Inferior parietal cortex (tissue), 1 donor: ENCODE measurements around the gene TSHZ1.

Source experiments
- DNase-seq: peaks from one replicate; pipeline ENCODE4 v3.0.0-alpha.2; 2016; ENCODE audit errors: extremely low spot score

Gene TSHZ1

DNA sequence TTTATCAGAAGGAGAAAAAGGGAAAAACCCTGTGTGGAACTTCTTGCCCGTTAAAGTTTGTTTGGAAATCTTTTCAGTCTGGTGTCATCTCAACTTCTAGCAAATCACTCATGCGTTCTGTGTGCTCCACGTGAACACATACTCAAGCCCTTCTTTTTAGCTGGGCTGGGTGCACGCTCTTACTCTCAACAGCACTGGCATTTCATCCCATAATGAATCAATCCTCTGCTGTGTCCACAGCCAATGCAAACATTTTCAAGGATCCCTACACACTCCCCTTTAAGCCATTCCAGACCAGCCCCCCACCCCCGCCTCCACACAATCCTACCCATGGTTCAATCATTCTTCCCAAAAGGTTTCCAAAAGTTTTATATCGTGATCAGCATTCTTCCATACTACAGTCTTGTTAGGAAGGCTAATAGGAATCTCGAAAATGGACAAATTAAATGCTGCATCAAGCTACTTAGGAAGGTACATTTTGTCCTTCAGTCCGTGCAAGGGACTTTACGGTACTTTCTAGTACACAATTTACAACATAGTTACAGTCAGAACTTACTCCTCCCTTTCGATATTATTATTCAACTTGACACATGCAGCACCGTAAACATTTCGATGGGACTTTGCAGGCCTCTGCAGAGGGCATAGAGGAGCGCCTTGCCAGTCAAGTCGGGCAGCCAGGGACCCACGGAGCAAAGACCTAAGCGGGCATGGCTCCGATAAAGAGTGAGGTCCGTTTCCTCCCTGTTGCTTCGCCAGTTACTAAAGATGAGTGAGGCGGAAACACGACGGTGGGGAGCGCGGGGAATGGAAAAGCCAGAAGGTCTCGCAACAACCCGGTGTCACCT, 3.1 kb upstream of the TSHZ1 start:
- no peak for DNase-seq

DNA sequence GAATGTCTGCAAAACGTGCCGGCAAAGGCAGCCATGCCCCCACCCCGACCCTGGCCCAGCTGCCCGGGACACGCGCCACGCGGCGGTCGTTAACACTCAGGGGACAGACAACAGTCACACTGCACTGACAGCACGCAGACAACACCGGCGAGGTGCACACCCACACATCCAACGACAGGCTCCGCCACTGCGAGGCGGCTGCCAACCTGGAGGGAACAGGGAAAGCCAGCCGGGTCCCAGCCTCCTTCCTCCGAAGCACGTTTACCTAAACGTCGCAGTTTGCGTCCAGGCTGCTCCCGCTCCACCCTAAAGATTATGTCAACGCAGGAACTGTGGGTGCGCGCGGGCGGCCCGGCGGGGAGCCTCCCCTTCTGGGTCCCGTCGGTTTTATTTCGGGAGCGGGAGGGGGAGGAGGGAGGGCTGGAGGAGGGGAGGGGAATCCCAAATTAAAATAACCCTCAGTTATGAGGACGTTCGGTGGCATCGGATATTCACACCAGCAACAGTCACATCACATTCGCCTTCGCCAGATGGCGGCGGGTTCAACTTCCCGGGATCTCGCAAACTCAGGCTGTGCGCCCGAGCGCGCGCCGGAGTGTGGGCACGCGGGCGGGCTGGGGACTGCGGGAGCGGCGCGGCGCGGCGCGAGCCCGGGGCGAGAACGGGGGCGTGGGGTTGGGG, 2.3 kb upstream of the TSHZ1 start:
- no peak for DNase-seq

DNA sequence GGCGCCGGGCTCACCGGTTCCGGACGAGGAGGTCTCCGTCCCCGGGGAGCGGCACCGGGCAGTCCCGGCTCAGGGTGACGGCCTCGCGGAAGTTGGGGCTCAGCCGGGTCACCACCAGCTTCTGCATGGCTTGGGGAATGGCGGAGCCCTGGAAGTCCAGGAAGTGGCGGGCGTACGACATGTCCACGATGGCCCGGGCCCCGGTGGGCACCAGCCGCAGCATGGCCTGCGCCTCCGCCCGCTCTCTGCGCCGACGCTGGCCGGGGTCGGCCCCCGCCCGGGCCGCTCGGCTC, 1.8 kb upstream of the TSHZ1 start:
- DNase-seq, result no peak

DNA sequence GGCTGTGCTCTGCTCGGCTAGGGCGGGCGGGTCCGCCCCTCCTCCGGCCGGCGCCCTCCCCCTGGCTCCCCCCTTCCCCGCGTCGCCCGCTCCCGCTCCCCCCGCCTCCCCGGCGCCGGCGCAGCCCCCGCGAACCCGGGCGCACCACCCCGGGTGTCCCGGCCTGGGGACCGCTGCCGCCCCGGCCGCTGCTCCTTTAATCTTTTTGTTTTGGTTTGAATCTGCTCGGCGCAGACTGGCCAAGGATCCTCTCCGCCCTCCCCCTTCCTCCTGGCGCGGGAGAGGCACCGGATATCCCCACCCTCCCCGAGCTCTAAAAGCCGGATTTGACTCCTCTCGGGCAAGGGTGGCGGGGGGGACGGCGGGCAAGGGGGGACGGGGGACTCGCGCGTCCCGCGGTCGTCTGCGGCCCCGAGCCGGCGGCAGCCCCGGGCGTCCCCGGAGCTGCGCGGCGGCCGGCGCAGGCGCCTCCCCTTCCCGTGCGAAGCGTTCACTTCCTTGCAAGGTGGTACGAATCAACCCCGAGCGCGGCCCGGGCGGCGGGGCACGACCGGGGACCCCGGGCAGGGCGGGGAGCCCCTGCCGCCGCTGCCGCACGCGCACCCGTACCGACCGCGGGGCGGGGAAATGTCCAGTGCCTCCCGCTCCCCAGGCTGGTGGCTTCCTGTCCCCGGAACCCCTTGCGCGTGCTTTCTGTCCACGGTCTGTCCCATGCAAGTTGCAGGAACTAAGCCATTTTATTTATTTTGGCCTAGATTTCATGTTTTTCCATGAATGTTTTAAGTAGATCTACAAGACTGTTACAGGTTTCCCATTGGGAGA, 1.3 kb upstream of the TSHZ1 start, which contains the start of gene PTGR3:
Gene PTGR3, minus strand, starts transcription at position 11 of the 822 bp plus-strand sequence. CDS start 81 bp downstream, outside the sequence.
- DNase-seq, result no peak

DNA sequence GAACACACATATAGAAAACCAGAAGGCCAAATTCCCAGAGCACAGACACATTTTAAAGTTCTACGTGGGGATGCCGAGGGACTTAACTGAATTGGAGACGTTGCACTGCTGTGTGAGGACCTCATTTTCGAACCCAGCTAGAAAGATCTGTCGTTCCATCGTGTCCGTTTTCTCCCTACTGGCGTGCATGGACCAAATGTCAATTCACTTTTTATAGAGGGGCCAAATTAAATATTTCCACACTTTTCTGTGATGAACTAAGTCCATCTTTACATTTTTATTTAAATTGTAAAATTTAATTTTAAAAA, 692 bp upstream of the TSHZ1 start:
- no peak for DNase-seq

DNA sequence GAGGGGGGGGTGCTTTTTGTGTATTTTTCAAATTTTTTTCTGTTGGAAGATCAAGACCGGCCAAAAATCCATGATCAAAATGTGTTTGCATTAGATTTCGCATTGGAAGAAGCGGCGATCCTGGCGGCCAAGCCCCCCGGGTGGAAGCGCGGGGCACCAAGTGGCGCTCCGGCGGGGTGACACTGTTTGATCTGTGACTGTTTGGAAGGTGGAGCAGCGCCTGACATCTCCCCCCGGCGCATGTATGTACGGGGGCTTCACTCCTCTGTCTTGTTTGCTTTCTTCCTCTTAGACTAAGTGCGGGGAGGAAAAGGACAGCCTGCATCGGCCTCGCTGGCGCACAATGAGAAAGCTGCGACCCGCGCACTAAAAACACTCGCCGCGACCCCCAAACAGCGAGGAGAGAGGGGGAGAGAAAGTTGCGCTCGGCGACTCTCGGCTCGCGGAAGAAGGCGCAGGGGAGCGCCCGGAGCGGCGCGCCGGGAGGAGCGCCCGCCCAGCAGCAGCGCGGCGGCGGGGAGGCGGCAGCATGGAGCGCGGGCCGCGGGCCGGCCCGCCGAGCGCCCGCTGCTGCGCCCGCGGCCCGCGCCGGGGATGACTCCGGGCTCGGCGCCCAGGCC, 515 bp downstream of the TSHZ1 start:
- DNase-seq, result no peak

DNA sequence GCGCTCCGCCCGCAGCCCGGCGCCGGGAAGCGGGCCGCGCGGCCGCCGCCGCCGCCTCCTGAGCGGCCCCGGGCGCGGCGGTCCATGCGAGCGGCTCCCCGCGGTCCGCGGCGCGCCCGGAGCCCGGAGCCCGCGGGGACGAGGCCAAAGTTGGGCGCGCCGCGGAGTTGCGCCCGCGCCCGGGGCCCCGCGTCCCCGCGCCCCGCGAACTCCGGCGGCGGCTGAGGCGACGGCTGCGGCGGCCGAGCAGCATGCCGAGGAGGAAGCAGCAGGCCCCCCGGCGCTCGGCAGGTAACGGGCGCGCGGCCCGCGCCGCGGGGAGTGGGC, 992 bp downstream of the TSHZ1 start:
- DNase-seq, result no peak

DNA sequence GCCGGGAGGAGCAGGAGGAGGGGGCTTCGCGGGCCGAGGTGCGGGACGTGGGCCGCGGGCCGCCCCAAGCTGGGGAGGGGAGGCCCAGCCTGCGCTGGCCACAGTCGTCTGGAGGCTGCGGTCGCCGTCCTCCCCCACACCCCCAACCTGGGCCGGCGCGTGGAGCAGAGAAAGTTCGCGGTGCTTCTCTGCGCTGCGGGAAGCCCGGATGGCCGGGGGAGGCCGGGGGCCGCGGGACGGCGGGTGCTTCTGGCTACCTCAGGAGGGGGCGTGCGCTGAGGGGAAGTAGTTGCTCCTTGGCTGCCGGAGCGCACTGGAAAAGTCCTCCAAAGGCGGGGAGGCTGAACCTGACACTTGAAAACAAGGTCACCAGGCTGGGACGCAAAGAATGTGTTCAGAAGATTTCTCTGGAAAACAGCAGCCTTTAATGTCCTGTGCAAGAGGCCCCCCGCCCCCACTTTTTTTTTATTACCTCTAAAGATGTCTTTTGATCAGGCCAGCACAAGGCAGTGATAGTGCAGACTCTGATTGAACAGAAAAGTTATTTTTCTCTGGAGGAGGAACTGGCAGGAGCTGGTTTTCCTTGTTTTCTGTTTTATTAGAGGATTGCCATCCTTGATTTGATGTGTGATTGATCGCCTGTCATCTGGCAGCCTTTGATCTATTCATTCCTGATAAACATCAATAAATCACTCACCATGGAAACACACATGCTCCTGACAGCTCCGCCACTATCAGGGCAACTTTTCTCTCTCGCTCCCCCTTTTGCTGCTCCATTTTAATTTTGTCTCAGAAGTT, 1.6 kb downstream of the TSHZ1 start:
- DNase-seq, result no peak

DNA sequence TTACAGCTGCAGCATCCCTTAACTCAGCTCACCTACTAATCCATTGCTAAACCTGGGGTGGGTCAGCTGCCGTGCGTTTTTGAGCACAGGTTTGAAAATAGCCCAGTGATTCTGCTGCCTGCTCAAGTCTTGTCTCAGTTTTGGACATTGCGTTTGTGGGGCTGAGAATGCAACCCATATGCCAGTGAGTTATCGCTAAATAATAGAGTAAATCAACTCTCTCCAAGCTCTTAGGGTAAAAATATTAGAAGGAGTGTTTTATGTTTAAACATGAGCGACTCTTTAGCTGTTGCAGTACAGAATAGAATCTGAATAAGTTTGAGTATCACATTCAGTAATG, 2.1 kb downstream of the TSHZ1 start:
- DNase-seq, result no peak

DNA sequence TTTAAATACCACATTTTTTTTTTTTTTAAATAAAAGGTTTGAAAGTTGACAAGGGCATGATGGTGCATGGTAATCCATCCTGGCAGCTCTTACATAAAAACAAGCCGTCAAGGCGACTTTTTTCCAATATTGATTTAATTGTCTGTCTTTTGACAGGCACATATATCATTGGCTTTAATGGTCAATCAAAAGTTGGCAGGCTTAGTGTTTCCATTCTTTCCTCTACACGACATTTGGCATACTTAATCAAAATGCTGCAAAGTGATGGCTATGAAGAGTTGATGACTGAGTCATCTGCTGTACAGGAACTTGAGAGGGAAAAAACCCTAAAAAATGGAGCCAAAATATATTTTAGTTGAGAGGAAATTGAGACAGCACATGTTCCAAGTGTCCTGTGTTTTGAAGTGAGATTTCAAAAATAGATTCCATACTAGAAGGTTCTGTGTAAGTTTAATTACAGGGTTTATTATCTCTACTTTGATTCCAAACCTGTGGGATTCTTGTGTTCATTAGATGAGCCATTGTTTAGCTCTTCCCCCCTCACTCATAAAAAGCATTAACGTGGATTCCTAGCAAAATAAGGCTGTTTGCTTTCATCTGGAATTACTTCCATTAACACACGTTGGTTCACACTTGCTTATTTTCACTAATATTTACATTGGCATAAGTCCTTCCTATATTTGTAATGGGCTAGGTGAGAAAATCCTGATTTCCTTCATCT, 3.2 kb downstream of the TSHZ1 start:
- no peak for DNase-seq

DNA sequence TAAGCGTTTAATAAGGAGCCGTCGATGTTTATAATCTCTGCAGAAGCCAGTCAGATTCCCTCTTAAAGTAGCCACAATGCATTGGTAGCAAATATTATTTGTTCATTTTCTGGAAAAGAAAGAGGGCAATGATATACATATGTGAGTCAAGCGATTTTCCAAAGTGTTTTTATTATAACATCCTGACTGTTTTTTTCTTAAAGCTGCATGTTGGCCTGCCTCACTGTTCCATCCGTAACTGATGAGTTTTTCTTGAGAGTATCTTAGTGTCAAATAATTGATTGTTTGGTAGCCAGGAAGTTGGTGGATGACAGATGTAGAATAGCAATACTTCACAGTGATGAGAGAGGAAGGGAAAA, 3.7 kb downstream of the TSHZ1 start:
- DNase-seq, result no peak

DNA sequence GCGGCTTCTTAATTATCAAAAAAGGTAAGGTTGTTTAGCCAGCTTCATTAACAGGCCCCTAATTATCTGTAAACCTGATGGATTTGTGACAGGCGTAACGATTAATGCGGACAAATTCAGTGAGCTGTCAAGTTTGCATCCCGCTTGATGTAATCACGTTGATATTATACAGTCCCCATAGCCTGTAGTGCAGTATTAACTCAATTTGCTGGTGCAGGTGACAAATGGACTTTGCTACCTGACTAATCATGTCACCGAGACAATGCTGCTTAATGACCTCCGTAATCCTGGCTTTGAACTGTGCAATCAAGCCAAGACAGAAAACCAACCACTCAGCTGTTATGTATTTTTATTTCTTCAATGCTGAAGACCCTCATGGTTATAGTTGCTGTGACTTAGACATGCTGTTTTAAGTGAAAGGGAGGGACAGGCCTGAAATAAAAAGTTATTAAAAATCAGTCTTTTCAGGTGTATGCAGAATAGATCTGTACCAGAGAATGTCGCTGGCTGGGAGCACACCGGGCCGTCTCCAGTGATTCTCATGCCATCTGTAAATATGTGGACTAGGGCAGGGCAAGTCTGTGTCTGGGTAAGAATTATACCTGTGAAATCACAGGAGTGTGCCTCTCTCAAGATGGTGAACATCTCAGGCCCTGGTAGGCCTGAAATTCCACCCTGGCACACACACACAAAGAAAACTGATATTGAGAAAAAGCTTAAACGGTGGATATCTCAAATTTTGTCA, 4.3 kb downstream of the TSHZ1 start:
- DNase-seq, result no peak

DNA sequence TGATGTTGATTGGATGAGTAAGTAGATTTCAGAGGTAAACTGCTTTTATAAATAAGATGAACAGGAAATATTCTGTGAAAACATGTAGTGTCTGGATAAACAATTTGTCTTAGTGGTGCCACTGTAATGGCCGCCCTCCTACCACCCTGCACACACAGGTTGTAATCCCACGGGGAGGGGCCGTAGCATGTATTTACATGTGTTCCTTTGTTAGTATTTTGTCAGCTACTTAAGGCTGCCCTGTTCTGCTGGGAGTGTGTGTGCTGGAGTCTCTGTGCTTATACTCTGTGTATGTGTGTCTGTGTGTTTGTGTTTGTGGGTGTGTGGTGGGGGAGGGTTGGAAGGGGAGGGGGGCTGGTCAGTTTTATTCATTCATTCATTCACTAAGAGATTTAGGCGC, 5.1 kb downstream of the TSHZ1 start:
- DNase-seq, result no peak

DNA sequence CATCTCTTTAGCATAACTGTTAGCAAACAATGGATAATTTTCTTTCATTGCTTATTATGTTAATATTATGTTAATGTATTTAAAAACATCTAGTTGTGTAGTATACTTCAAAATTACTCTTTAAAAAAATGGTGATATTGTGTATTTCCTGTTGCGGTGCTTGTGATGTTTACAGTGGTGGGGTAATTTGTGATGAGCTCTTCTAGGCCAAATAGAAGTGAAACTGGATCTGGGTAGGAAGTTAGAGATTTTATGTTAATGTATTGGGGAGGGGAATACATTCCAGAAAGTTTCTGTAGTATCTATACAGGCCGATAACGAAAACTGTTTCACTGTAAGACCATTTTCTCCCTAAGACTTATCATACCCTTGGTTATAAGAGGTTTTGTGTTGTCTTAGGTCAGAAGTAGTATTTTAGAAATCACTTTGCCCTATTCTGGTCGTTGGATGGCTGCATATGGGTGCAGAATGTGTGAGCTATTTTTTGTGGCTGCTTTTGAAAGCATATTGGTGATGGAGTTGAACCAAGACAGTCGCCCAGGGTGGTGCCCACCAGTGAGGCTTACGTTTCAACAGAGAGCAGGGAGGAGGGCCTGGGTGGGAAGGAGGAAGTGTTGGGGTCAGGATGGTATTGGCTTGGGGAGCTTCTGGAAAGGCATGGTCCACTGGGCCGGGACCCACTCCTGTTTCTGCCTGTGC, 5.8 kb downstream of the TSHZ1 start:
- DNase-seq, result no peak

DNA sequence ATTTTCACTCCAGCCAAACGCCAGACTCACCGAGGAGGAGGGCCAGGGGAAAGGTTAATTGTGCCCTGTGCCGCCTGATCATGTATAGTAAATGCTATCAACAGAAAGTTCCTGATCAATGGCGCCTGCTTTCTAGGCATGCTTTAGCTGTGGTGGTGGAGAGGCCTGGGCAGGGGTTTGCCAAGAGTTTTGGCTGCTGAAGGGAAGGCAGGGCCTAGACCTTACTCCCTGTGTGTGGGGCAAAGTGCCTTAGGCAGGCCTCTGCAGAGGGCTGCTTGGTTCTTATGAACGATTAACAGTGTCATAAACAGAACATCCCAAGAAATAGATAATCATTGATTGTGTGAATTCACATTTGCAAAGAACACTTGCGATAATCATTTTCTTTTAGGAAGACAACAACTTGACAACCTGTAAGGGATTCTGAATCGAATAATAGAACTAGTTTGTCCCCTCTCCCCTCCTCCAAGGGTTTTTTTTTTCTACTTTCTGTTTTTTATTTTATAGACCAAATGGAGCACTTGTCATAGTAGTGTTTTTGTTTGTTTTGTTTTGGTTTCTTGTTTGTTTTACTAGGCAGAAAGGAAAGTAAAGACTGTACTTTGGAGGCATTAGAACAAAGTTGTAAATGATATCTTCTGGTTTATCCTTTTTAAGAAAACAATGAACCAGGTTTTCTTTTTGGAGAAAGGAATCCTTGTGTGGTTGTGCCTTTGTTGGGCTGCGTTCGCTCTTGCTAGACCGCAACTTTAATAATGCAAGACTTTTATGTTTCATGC, 6.5 kb downstream of the TSHZ1 start:
- DNase-seq, result no peak

DNA sequence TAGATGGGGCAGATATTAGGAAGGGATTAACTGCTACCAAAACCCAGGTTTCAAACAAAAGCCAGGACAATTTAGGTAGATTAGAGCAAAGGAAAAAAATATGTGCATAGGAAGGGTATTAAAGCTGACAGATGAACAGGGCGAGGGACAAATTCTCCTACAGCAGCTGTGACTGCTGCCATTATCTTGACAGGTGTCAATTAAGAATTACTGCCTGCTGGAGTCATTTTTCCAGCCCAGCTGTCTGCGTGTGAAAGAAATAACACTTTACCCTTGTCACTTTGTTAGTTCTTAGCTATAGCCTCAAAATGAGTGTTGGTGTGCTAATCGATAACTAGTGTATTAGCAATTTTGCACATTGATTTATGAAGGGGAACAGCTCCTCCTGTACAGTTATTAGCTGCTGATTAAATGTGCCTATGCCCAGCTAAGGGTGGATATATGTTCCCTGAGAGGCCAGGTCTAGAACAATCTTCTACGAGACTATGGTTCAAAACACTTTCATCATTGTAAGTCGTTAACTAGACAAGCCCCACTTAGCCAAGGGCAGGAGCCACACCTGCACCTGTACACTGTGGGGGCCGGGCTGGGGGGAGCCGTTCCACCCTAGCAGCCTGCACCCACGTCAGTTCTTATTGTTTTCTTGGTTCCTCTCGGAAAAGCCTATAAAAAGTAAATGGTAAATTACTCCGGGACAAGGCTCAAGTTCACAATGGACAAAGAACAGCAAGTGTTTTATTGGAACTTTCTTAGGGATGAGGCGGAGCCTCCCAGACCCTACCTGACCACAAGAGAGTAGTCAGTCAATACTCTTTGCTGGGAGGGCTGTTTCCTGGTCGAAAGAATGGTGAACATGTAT, 7.7 kb downstream of the TSHZ1 start:
- DNase-seq, result no peak

DNA sequence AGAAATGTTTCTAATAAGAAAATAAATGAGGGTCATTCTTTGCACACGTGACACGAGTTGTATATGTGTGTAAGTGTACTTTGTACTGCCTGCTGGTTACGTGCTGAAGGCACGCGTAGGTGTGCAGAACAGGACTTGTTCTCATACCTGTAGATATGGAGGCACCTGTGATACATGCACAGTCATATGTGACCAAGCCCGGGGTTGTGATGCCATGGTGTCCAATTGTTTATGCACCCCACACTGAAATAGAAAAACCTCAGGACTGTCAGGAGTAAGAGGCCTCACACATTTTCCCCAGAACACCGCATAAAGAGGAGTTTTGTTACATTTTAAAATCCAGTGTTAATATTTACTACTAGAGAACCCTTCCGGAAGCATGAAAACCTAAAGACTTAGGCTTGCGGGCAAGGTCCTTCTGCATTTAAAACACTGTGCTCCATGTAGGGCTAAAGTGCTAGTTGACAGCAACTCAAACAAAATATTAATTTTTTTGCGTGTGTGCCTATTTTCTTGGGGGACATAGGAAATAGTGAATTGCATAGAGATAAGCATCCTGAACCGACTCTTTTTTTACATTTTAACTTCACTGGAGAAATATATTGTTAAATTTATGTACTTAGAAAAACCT, 9.3 kb downstream of the TSHZ1 start:
- no peak for DNase-seq
